Cardiac muscle cell (in vitro differentiated cells and primary cell): ENCODE results near the gene PARD3. TPM values are rescaled to one million over a fixed set of nuclear protein-coding genes. Genes with fewer than 3 reads are reported as not detected.
A peak's percentile ranks its signal among the peaks of the same experiment; 100 is the strongest.

Experiments
- DNase-seq, 2 donors: peaks; one replicate each; pipeline versions ENCODE4 v3.0.0 to v3.0.0-alpha.2; 2010 to 2017; ENCODE audit warnings: low read depth in 1 of 2, low spot score in 1 of 2
- H3K27ac ChIP-seq: fragments of 200-600 bp; sonication (generic); 2 replicates; pipeline ENCODE4 v1.5.1; 2016
- H3K27me3 ChIP-seq: fragments of 200-600 bp; sonication (generic); 2 replicates; pipeline ENCODE4 v1.6.0; 2016; ENCODE audit warnings: control low read depth
- H3K36me3 ChIP-seq: fragments of 200-600 bp; sonication (generic); 2 replicates; pipeline ENCODE4 v1.5.1; 2016; ENCODE audit warnings: control low read depth
- H3K4me1 ChIP-seq: fragments of 200-600 bp; sonication (generic); 2 replicates; pipeline ENCODE4 v1.8.1; 2017; ENCODE audit warnings: low read depth, mild to moderate bottlenecking, mixed run types
- H3K4me3 ChIP-seq: fragments of 200-600 bp; sonication (generic); 2 replicates; pipeline ENCODE4 v1.5.1; 2016; ENCODE audit warnings: mild to moderate bottlenecking
- H3K9me3 ChIP-seq: fragments of 200-600 bp; sonication (generic); 2 replicates; pipeline ENCODE4 v1.5.1; 2017; ENCODE audit warnings: low read depth, mild to moderate bottlenecking, control low read depth
- polyA plus RNA-seq: library from polyadenylated mRNA; unstranded; fragments of >200 nt; fragmentation: Nextera tagmentation; extraction: Ambion mirVana; gene quantifications from 2 replicates; pipeline ENCODE4 v1.2.1, GENCODE V29; 2016
- total RNA-seq: library from RNA; depleted of rRNA; stranded (reverse); fragments of >200 nt; gene quantifications from 2 replicates; pipeline ENCODE4 v1.2.3, GENCODE V29; 2016
- TF ChIP-seq, protein P1 (sequence below): IDR thresholded peaks from 2 replicates; pipeline ENCODE4 v1.5.1; 2012; ENCODE audit warnings: low read depth, mild to moderate bottlenecking, low read length

The PARD3 gene
- total and polyA plus RNA-seq, 2 experiments from 2014 or later = 36.5 to 64.8 TPM

- no peaks in the 10 kb centered on the region for H3K4me1 ChIP-seq
- no peak for DNase-seq
- no peaks in the 10 kb centered on the region for H3K36me3 ChIP-seq
- no peaks in the 10 kb centered on the region for H3K27me3 ChIP-seq
- H3K27ac ChIP-seq = no peak overlapping the region
- H3K9me3 ChIP-seq = no peaks in the 10 kb centered on the region
- TF ChIP-seq, protein P1, sequence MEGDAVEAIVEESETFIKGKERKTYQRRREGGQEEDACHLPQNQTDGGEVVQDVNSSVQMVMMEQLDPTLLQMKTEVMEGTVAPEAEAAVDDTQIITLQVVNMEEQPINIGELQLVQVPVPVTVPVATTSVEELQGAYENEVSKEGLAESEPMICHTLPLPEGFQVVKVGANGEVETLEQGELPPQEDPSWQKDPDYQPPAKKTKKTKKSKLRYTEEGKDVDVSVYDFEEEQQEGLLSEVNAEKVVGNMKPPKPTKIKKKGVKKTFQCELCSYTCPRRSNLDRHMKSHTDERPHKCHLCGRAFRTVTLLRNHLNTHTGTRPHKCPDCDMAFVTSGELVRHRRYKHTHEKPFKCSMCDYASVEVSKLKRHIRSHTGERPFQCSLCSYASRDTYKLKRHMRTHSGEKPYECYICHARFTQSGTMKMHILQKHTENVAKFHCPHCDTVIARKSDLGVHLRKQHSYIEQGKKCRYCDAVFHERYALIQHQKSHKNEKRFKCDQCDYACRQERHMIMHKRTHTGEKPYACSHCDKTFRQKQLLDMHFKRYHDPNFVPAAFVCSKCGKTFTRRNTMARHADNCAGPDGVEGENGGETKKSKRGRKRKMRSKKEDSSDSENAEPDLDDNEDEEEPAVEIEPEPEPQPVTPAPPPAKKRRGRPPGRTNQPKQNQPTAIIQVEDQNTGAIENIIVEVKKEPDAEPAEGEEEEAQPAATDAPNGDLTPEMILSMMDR = no peak
- H3K4me3 ChIP-seq = no peak overlapping the region
These were observed 570.2 kb downstream of the PARD3 start for GRCh38 chr10:34244756-34245484.

DNA sequence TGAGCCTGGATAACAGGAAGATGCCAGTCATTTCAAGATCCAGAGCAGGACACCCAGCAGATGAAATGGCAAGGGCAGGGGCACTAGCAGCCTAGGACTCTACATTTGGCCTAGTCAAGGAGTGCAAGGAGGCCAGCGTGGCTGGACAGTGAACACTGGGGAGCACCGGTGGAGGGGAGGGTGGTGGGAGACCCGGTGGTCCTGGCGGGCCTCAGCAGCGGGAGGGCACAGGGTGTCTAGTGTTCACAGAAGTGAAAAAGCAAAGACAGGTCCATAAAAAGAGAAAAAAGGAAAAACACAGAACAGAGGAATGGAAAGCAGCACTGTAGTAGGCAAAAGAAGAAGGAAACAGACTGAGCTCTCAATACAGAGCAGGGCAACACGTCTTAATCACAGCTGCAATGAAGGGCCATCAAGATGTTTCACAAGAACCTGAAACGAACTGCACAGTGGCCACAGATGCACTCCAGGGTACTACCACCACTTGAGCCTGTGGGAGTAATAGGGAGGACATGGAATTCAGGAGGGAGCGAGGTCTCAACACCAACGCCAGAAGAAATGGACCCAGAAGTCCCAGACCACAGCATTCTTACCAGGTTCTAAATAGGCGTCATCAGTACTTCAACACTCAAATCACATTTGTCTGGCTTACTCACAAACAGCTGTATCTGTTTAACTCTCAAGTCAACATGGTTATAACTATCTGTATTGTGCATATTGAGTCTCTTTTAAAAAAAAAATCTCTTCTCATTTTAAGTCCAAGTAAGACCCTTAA is 573.7 kb downstream of the PARD3 start:
- DNase-seq = no peak
- TF ChIP-seq, protein P1 = no peak
- Histone ChIP-seq H3K4me1 (no peaks in the 10 kb centered on the region), H3K36me3 (no peaks in the 10 kb centered on the region), H3K4me3 (no peak overlapping the region), H3K27ac (no peak overlapping the region), H3K9me3 (no peaks in the 10 kb centered on the region), H3K27me3 (no peaks in the 10 kb centered on the region)

DNA sequence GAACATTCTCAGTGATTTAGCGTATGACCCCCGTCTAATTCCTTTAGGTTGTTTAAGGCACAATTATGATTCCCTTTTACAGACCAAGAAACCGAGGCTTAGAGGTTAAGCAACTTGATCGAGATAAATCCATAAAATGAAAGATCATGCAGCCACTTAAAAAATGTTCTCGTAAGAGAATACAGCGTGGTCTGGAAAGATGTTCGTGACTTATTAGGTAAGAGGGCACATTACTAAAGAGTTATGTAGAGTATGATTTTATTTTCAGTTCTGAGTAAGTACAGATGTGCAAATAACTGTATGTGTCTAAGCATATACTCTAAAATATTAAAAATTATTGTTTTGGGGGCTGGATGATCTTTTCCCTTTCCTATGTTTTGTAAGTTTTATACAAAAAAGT is 575.1 kb downstream of the PARD3 start:
- TF ChIP-seq, protein P1 = no peak
- peak in 1 of 2 donors; percentile 14 for DNase-seq
- Histone ChIP-seq H3K4me1 (no peaks in the 10 kb centered on the region), H3K27me3 (no peaks in the 10 kb centered on the region), H3K4me3 (no peak overlapping the region), H3K36me3 (no peaks in the 10 kb centered on the region), H3K9me3 (no peaks in the 10 kb centered on the region), H3K27ac (no peak overlapping the region)

GRCh38 chr10:34237898-34238455 is 577.1 kb downstream of the PARD3 start:
- TF ChIP-seq, protein P1 = no peak
- Histone ChIP-seq H3K36me3 (no peaks in the 10 kb centered on the region), H3K4me1 (no peaks in the 10 kb centered on the region), H3K4me3 (no peak overlapping the region), H3K9me3 (no peaks in the 10 kb centered on the region), H3K27me3 (no peaks in the 10 kb centered on the region), H3K27ac (no peak overlapping the region)
- DNase-seq = no peak

DNA sequence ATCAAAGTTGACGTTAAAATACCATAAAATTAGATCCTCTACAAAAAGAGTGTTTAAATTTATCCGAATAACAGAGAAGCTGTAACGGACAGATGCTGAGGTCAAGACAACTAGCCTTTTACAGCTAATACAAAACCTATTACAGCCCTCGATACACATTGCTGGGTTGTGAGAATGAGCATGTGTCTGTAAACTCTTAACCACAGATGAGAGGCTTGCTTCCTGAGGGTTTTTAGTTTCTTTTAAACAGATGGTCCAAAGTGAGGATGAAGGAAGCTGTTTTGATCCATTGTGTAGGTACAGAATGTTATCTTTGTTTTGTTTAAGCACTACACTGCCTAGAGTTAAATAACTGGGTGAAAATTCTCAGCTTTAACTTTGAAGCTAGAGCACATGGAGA is 578.2 kb downstream of the PARD3 start:
- TF ChIP-seq, protein P1 = no peak

More for the DNA sequence above, 578.2 kb downstream of the PARD3 start:
- H3K9me3 ChIP-seq = no peaks in the 10 kb centered on the region
- peaks cover 6% of the 10 kb centered on the region for H3K4me1 ChIP-seq
- H3K27ac ChIP-seq = no peak overlapping the region
- H3K36me3 ChIP-seq = no peaks in the 10 kb centered on the region
- DNase-seq = no peak
- no peak overlapping the region for H3K4me3 ChIP-seq
- H3K27me3 ChIP-seq = no peaks in the 10 kb centered on the region
